Aorta (tissue), 4 donors: ENCODE measurements around the gene AIF1. TPM values are rescaled to one million over a fixed set of nuclear protein-coding genes. Genes with fewer than 3 reads are reported as not detected.

Experiments used
- microRNA-seq, 2 donors: library from miRNA; unstranded; fragments of <30 nt; microRNA quantifications; one replicate each; pipeline ENCODE4 v1.2.0, GENCODE V29; 2020
- polyA plus RNA-seq, 2 donors: library from polyadenylated mRNA; stranded (reverse); fragments of 200-250 nt; gene quantifications; one replicate each; pipeline ENCODE4 v1.2.3, GENCODE V29; 2013
- total RNA-seq, 2 donors: library from RNA; stranded (reverse); fragmentation: NEBNext Ultra II Directional; extraction: Animal tissue kit (Norgen Biotek cat#: 25700); gene quantifications; one replicate each; pipeline ENCODE4 v1.2.1, GENCODE V29; 2021
- donor health status: healthy with polysubstance abuse.
- donor health status: Bipolar disorder and iron deficiency.
- donor health status: DM: no; HTN: no; CAD: no.
- donor health status: DM: yes; HTN: yes; CAD: no.

The AIF1 gene
- total and polyA plus RNA-seq, 4 donors: 32.6 to 166 (median 53.3) TPM

Small RNAs within 50 kb of the gene (microRNA-seq; reads per million reads assigned to microRNA genes)
- 0.60 to 0.99 reads per million in 2 donors for gene MIR6832

Other genes starting within 250 kb of the AIF1 start
Only the 30 nearest of the 35 such genes appear.
- 1 to 10 TPM; 4.7 to 6.2 TPM for gene MICB, start 117.1 kb upstream of the AIF1 start, total RNA-seq
- 1 to 10 TPM; 1.8 to 3.5 TPM for gene MICB, start 117.1 kb upstream of the AIF1 start, polyA plus RNA-seq
- not detected for gene MCCD1, start 86.3 kb upstream of the AIF1 start, total RNA-seq
- gene MCCD1, start 86.3 kb upstream of the AIF1 start, polyA plus RNA-seq: not detected
- 100 to 1,000 TPM; 235 to 270 TPM for gene DDX39B, start 73.2 kb upstream of the AIF1 start, total RNA-seq
- gene DDX39B, start 73.2 kb upstream of the AIF1 start, polyA plus RNA-seq: 100 to 1,000 TPM; 146 to 570 TPM
- 1 to 10 TPM; 1.3 to 1.5 TPM for gene ATP6V1G2, start 68.6 kb upstream of the AIF1 start, total RNA-seq
- gene ATP6V1G2, start 68.6 kb upstream of the AIF1 start, polyA plus RNA-seq: 1 to 10 TPM; 1.4 to 1.8 TPM
- 10 to 100 TPM; 16.0 to 19.8 TPM for gene NFKBIL1, start 67.6 kb upstream of the AIF1 start, total RNA-seq
- 10 to 100 TPM; 24.2 to 49.5 TPM for gene NFKBIL1, start 67.6 kb upstream of the AIF1 start, polyA plus RNA-seq
- gene LTA, start 42.9 kb upstream of the AIF1 start, total RNA-seq: not detected
- gene LTA, start 42.9 kb upstream of the AIF1 start, polyA plus RNA-seq: under 1 TPM in 1 of 2 donors, not detected in 1; 0.18 TPM
- 1 to 10 TPM in 1 of 2 donors, under 1 TPM in 1; 0.66 to 1.9 TPM for gene TNF, start 39.7 kb upstream of the AIF1 start, total RNA-seq
- gene TNF, start 39.7 kb upstream of the AIF1 start, polyA plus RNA-seq: 1 to 10 TPM in 1 of 2 donors, under 1 TPM in 1; 0.23 to 1.3 TPM
- gene LTB, start 32.8 kb upstream of the AIF1 start, total RNA-seq: 1 to 10 TPM; 1.4 to 3.6 TPM
- 1 to 10 TPM in 1 of 2 donors, under 1 TPM in 1; 0.88 to 2.5 TPM for gene LTB, start 32.8 kb upstream of the AIF1 start, polyA plus RNA-seq
- gene LST1, start 29.0 kb upstream of the AIF1 start, total RNA-seq: 10 to 100 TPM; 21.1 to 24.6 TPM
- gene LST1, start 29.0 kb upstream of the AIF1 start, polyA plus RNA-seq: 10 to 100 TPM in 1 of 2 donors, 1 to 10 TPM in 1; 7.9 to 23.4 TPM
- not detected for gene NCR3, start 22.2 kb upstream of the AIF1 start, total RNA-seq
- not detected for gene NCR3, start 22.2 kb upstream of the AIF1 start, polyA plus RNA-seq
- 100 to 1,000 TPM; 154 to 164 TPM for gene PRRC2A, start 5.5 kb downstream of the AIF1 start, total RNA-seq
- 100 to 1,000 TPM in 1 of 2 donors, 10 to 100 TPM in 1; 28.5 to 152 TPM for gene PRRC2A, start 5.5 kb downstream of the AIF1 start, polyA plus RNA-seq
- gene BAG6, start 37.4 kb downstream of the AIF1 start, total RNA-seq: 100 to 1,000 TPM; 207 to 215 TPM
- 100 to 1,000 TPM in 1 of 2 donors, 10 to 100 TPM in 1; 75.0 to 379 TPM for gene BAG6, start 37.4 kb downstream of the AIF1 start, polyA plus RNA-seq
- gene APOM, start 40.7 kb downstream of the AIF1 start, total RNA-seq: under 1 TPM; 0.42 to 0.96 TPM
- 1 to 10 TPM in 1 of 2 donors, not detected in 1; 2.6 TPM for gene APOM, start 40.7 kb downstream of the AIF1 start, polyA plus RNA-seq
- 10 to 100 TPM; 18.3 to 20.2 TPM for gene C6orf47, start 45.5 kb downstream of the AIF1 start, total RNA-seq
- 10 to 100 TPM in 1 of 2 donors, 1 to 10 TPM in 1; 7.5 to 12.0 TPM for gene C6orf47, start 45.5 kb downstream of the AIF1 start, polyA plus RNA-seq
- gene GPANK1, start 49.8 kb downstream of the AIF1 start, total RNA-seq: 10 to 100 TPM; 10.9 to 16.5 TPM
- gene GPANK1, start 49.8 kb downstream of the AIF1 start, polyA plus RNA-seq: 10 to 100 TPM; 15.9 to 22.8 TPM
- gene CSNK2B, start 50.8 kb downstream of the AIF1 start, total RNA-seq: 100 to 1,000 TPM; 100 to 106 TPM
- 100 to 1,000 TPM; 122 to 191 TPM for gene CSNK2B, start 50.8 kb downstream of the AIF1 start, polyA plus RNA-seq
- 10 to 100 TPM; 19.6 to 20.8 TPM for gene LY6G5B, start 54.7 kb downstream of the AIF1 start, total RNA-seq
- 10 to 100 TPM in 1 of 2 donors, 1 to 10 TPM in 1; 1.6 to 25.1 TPM for gene LY6G5B, start 54.7 kb downstream of the AIF1 start, polyA plus RNA-seq
- 1 to 10 TPM; 1.2 to 3.3 TPM for gene LY6G5C, start 65.8 kb downstream of the AIF1 start, total RNA-seq
- gene LY6G5C, start 65.8 kb downstream of the AIF1 start, polyA plus RNA-seq: 1 to 10 TPM; 3.3 to 5.9 TPM
- 10 to 100 TPM; 41.8 to 48.1 TPM for gene ABHD16A, start 88.1 kb downstream of the AIF1 start, total RNA-seq
- gene ABHD16A, start 88.1 kb downstream of the AIF1 start, polyA plus RNA-seq: 10 to 100 TPM; 12.9 to 50.1 TPM
- gene LY6G6F, start 91.6 kb downstream of the AIF1 start, total RNA-seq: not detected
- not detected for gene LY6G6F, start 91.6 kb downstream of the AIF1 start, polyA plus RNA-seq
- not detected for gene LY6G6D, start 100.1 kb downstream of the AIF1 start, total RNA-seq
- not detected for gene LY6G6D, start 100.1 kb downstream of the AIF1 start, polyA plus RNA-seq
- gene LY6G6C, start 106.5 kb downstream of the AIF1 start, total RNA-seq: not detected
- gene LY6G6C, start 106.5 kb downstream of the AIF1 start, polyA plus RNA-seq: not detected
- gene MPIG6B, start 108.1 kb downstream of the AIF1 start, total RNA-seq: under 1 TPM; 0.84 to 0.96 TPM
- gene MPIG6B, start 108.1 kb downstream of the AIF1 start, polyA plus RNA-seq: not detected
- gene DDAH2, start 114.1 kb downstream of the AIF1 start, total RNA-seq: 100 to 1,000 TPM; 122 to 133 TPM
- 100 to 1,000 TPM; 118 to 189 TPM for gene DDAH2, start 114.1 kb downstream of the AIF1 start, polyA plus RNA-seq
- 100 to 1,000 TPM; 303 to 322 TPM for gene CLIC1, start 121.3 kb downstream of the AIF1 start, total RNA-seq
- gene CLIC1, start 121.3 kb downstream of the AIF1 start, polyA plus RNA-seq: 100 to 1,000 TPM; 331 to 368 TPM
- 10 to 100 TPM in 1 of 2 donors, 1 to 10 TPM in 1; 5.9 to 15.1 TPM for gene MSH5, start 124.8 kb downstream of the AIF1 start, total RNA-seq
- gene MSH5, start 124.8 kb downstream of the AIF1 start, polyA plus RNA-seq: 1 to 10 TPM in 1 of 2 donors, not detected in 1; 7.0 TPM
- gene SAPCD1, start 147.4 kb downstream of the AIF1 start, total RNA-seq: 1 to 10 TPM in 1 of 2 donors, under 1 TPM in 1; 0.68 to 2.9 TPM
- gene SAPCD1, start 147.4 kb downstream of the AIF1 start, polyA plus RNA-seq: 1 to 10 TPM in 1 of 2 donors, not detected in 1; 3.2 TPM
- 1 to 10 TPM in 1 of 2 donors, under 1 TPM in 1; 0.58 to 1.3 TPM for gene VWA7, start 162.1 kb downstream of the AIF1 start, total RNA-seq
- gene VWA7, start 162.1 kb downstream of the AIF1 start, polyA plus RNA-seq: under 1 TPM in 1 of 2 donors, not detected in 1; 0.23 TPM
- 10 to 100 TPM; 44.4 to 49.6 TPM for gene VARS1, start 180.5 kb downstream of the AIF1 start, total RNA-seq
- 10 to 100 TPM in 1 of 2 donors, 1 to 10 TPM in 1; 9.8 to 26.4 TPM for gene VARS1, start 180.5 kb downstream of the AIF1 start, polyA plus RNA-seq
- 10 to 100 TPM; 32.4 to 33.4 TPM for gene LSM2, start 191.7 kb downstream of the AIF1 start, total RNA-seq
- 10 to 100 TPM; 41.7 to 42.2 TPM for gene LSM2, start 191.7 kb downstream of the AIF1 start, polyA plus RNA-seq